Natural killer cell (primary cell): Measurements from ENCODE around the gene VWF. TPM values are rescaled to one million over a fixed set of nuclear protein-coding genes. Genes with fewer than 3 reads are reported as not detected.

Experiments used
- ATAC-seq, 3 donors: fragments of 150-1000 bp in 2 of 3; fragments of 200-7000 bp in 1 of 3; cut with Tn5 transposase; 1 replicate in 1 of 3; 2 replicates in 2 of 3; pipeline ENCODE4 v1.10.0; 2021; ENCODE audit warnings: mild to moderate bottlenecking in 2 of 3, moderate library complexity in 2 of 3
- DNase-seq, 2 donors: peaks; one replicate each; pipeline versions ENCODE4 v3.0.0 to v3.0.0-alpha.2; 2013 to 2021; ENCODE audit warnings: mixed read lengths in 1 of 2
- H3K27ac ChIP-seq: one replicate; pipeline ENCODE4 v1.5.1; 2013; ENCODE audit warnings: mild to moderate bottlenecking, low read length
- H3K27me3 ChIP-seq: one replicate; pipeline ENCODE4 v1.6.1; 2013; ENCODE audit warnings: low read length; ENCODE audit not compliant: control insufficient read depth, insufficient read depth
- H3K36me3 ChIP-seq: one replicate; pipeline ENCODE4 v1.6.1; 2013; ENCODE audit warnings: low read length; ENCODE audit not compliant: control insufficient read depth, insufficient read depth
- H3K4me1 ChIP-seq: one replicate; pipeline ENCODE4 v1.6.1; 2013; ENCODE audit warnings: low read length; ENCODE audit not compliant: control insufficient read depth, insufficient read depth
- H3K4me3 ChIP-seq: one replicate; pipeline ENCODE4 v1.5.1; 2013; ENCODE audit warnings: low read length
- H3K9me3 ChIP-seq: one replicate; pipeline ENCODE4 v1.6.1; 2013; ENCODE audit warnings: low read length; ENCODE audit not compliant: control insufficient read depth, insufficient read depth
- H3K27ac Mint-ChIP-seq, 2 donors: one replicate each; pipeline ENCODE4 v1.8.0; 2022; ENCODE audit warnings: mild to moderate bottlenecking in 2 of 2, mixed read lengths in 2 of 2, moderate library complexity in 1 of 2
- H3K27me3 Mint-ChIP-seq, 2 donors: one replicate each; pipeline ENCODE4 v1.8.0; 2022; ENCODE audit warnings: low read depth in 2 of 2, mixed read lengths in 2 of 2
- H3K36me3 Mint-ChIP-seq: one replicate; pipeline ENCODE4 v1.8.0; 2022; ENCODE audit warnings: mixed read lengths
- H3K4me1 Mint-ChIP-seq, 2 donors: one replicate each; pipeline ENCODE4 v1.8.0; 2022; ENCODE audit warnings: mixed read lengths in 2 of 2
- H3K4me3 Mint-ChIP-seq: one replicate; pipeline ENCODE4 v1.8.0; 2022; ENCODE audit warnings: mild to moderate bottlenecking, moderate library complexity, mixed read lengths
- H3K9me3 Mint-ChIP-seq, 2 donors: one replicate each; pipeline ENCODE4 v1.8.0; 2022; ENCODE audit warnings: mixed read lengths in 2 of 2
- whole genome bisulfite sequencing: methylation state at CpG from one replicate; pipeline ENCODE4 v1.1.7; 2013; ENCODE audit warnings: missing lambda C conversion rate; ENCODE audit not compliant: insufficient coverage; 5-methylcytosine and 5-hydroxymethylcytosine counted together
- intact Hi-C: fragments of 100-400 bp; cut with micrococcal nuclease; formaldehyde crosslinking; loops from one replicate; pipeline ENCODE4 v1.14.2; 2022
- total RNA-seq, 4 donors: library from RNA; stranded (reverse); fragments of 120-200 nt in 1 of 4; gene quantifications; one replicate each; pipeline versions ENCODE4 v1.2.3 to v1.2.4, GENCODE V29; 2013 to 2022
- TF ChIP-seq, protein P1 (sequence below): fragments of 200-600 bp; IDR thresholded peaks from one replicate; pipeline ENCODE4 v1.8.0; 2022; ENCODE audit warnings: antibody characterized with exemption

Gene VWF
- total RNA-seq, 3 donors from 2014 or later (not counting 1 experiment from before 2014, with no cell fraction given): 0.14 to 0.95 (median 0.71) TPM

GRCh38 chr12:6140651-6141447 is 16.4 kb upstream of the VWF start:
- Histone ChIP-seq H3K36me3 (no peaks in the 10 kb centered on the region), H3K27ac (peak overlapping the region; percentile 59), H3K4me3 (no peak overlapping the region), H3K27me3 (no peaks in the 10 kb centered on the region), H3K9me3 (no peaks in the 10 kb centered on the region), H3K4me1 (peaks cover 22% of the 10 kb centered on the region)
- TF ChIP-seq, protein P1, sequence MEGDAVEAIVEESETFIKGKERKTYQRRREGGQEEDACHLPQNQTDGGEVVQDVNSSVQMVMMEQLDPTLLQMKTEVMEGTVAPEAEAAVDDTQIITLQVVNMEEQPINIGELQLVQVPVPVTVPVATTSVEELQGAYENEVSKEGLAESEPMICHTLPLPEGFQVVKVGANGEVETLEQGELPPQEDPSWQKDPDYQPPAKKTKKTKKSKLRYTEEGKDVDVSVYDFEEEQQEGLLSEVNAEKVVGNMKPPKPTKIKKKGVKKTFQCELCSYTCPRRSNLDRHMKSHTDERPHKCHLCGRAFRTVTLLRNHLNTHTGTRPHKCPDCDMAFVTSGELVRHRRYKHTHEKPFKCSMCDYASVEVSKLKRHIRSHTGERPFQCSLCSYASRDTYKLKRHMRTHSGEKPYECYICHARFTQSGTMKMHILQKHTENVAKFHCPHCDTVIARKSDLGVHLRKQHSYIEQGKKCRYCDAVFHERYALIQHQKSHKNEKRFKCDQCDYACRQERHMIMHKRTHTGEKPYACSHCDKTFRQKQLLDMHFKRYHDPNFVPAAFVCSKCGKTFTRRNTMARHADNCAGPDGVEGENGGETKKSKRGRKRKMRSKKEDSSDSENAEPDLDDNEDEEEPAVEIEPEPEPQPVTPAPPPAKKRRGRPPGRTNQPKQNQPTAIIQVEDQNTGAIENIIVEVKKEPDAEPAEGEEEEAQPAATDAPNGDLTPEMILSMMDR: no peak
- peak overlapping the region; percentile 40 for H3K4me3 Mint-ChIP-seq
- no peaks in the 10 kb centered on the region for H3K9me3 Mint-ChIP-seq
- peaks cover 0 to 7% of the 10 kb centered on the region in 2 donors for H3K27me3 Mint-ChIP-seq
- peaks cover 13 to 25% of the 10 kb centered on the region in 2 donors for H3K4me1 Mint-ChIP-seq
- ATAC-seq: peak; percentile 19 to 71 (median 25)
- WGBS: 36% methylated on average over 8 of the region's 8 CpGs
- H3K27ac Mint-ChIP-seq: peak overlapping the region; percentile 67 to 74
- DNase-seq: peak in 1 of 2 donors; percentile 62
- intact Hi-C loops: loop anchor here (5.0 kb wide), 1 partner anchor 64 kb away; no protein-coding TSS in a partner anchor
- H3K36me3 Mint-ChIP-seq: no peaks in the 10 kb centered on the region

GRCh38 chr12:6135071-6135470 is 10.6 kb upstream of the VWF start:
- Histone ChIP-seq H3K27me3 (no peaks in the 10 kb centered on the region), H3K4me3 (no peak overlapping the region), H3K36me3 (no peaks in the 10 kb centered on the region), H3K9me3 (no peaks in the 10 kb centered on the region), H3K4me1 (peaks cover 5% of the 10 kb centered on the region), H3K27ac (no peak overlapping the region)
- DNase-seq (no peak), ATAC-seq (no peak)
- H3K9me3 Mint-ChIP-seq: no peaks in the 10 kb centered on the region
- no peaks in the 10 kb centered on the region for H3K36me3 Mint-ChIP-seq
- WGBS: 20% methylated on average over 2 of the region's 2 CpGs
- TF ChIP-seq, protein P1: no peak
- H3K27me3 Mint-ChIP-seq: peaks cover 0 to 7% of the 10 kb centered on the region in 2 donors
- peaks cover 0 to 6% of the 10 kb centered on the region in 2 donors for H3K4me1 Mint-ChIP-seq
- H3K27ac Mint-ChIP-seq: no peak overlapping the region
- H3K4me3 Mint-ChIP-seq: no peak overlapping the region
- intact Hi-C loops: no loop called here

DNA sequence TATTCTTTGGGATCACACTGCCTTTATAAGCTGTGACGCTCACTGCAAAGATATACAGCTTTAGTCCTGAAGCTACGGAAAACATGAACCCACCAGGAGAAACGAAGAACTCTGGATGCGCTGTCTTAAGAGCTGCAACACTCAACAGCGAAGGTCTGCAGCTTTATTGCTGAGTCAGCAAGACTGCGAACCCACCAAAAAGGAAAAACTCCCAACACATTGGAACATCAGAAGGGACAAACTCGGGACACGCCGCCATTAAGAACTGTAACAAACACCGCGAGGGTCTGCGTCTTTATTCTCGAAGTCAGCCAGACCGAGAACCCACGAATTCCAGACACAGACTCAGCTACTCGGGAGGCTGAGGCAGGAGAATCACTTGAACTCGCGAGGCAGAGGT is 9.2 kb upstream of the VWF start:
- Histone ChIP-seq H3K27me3 (no peaks in the 10 kb centered on the region), H3K27ac (no peak overlapping the region), H3K4me1 (no peaks in the 10 kb centered on the region), H3K36me3 (no peaks in the 10 kb centered on the region), H3K4me3 (no peak overlapping the region), H3K9me3 (no peaks in the 10 kb centered on the region)
- H3K36me3 Mint-ChIP-seq: no peaks in the 10 kb centered on the region
- TF ChIP-seq, protein P1: no peak
- no peak overlapping the region for H3K27ac Mint-ChIP-seq
- H3K4me1 Mint-ChIP-seq: peaks cover 0 to 3% of the 10 kb centered on the region in 2 donors
- peaks cover 0 to 7% of the 10 kb centered on the region in 2 donors for H3K27me3 Mint-ChIP-seq
- ATAC-seq: no peak
- WGBS: 97% methylated on average over 18 of the region's 18 CpGs
- intact Hi-C loops: no loop called here
- DNase-seq: no peak
- no peaks in the 10 kb centered on the region for H3K9me3 Mint-ChIP-seq
- H3K4me3 Mint-ChIP-seq: no peak overlapping the region
